CD4-positive, alpha-beta T cell (primary cell): ENCODE measurements around the gene ZMYM5. TPM values are rescaled to one million over a fixed set of nuclear protein-coding genes. Genes with fewer than 3 reads are reported as not detected.
"Not testable (repeated sequence)": the region's sequence is repeated elsewhere in the genome, so short reads cannot be mapped to it uniquely, and the experiment has no call there.

ENCODE experiments used
- ATAC-seq: fragments of 200-7000 bp; cut with Tn5 transposase; one replicate; pipeline ENCODE4 v1.10.0; 2022; ENCODE audit warnings: mild to moderate bottlenecking; ENCODE audit not compliant: poor library complexity
- CTCF ChIA-PET: fragments of 350-600 bp; sonication (Branson Sonifier 250); formaldehyde crosslinking; loops from one replicate; lab custom pipeline; 2021; ENCODE audit warnings: antibody characterized with exemption, inconsistent platforms; lab: Charles Lee
- POLR2A ChIA-PET: fragments of 350-600 bp; sonication (Branson Sonifier 250); formaldehyde crosslinking; loops from one replicate; lab custom pipeline; 2021; ENCODE audit warnings: antibody characterized with exemption, inconsistent platforms; lab: Charles Lee
- DNase-seq, 14 experiments: peaks; one replicate each; pipeline ENCODE4 v3.0.0-alpha.2; 2013 to 2020; ENCODE audit warnings: mixed read lengths in 2 of 14
- H3K27ac ChIP-seq, 2 donors: one replicate each; pipeline versions ENCODE4 v1.5.1 to v1.7.0; 2013; ENCODE audit warnings: low read length in 2 of 2, low read depth in 1 of 2, mild to moderate bottlenecking in 1 of 2
- H3K27me3 ChIP-seq, 2 experiments: 1 replicate in 1 of 2; 2 replicates in 1 of 2; pipeline versions ENCODE4 v1.6.1 to v1.7.0; 2013; ENCODE audit warnings: low read length in 2 of 2, control low read depth in 1 of 2, mild to moderate bottlenecking in 1 of 2, moderate library complexity in 1 of 2; ENCODE audit not compliant: insufficient read depth in 2 of 2, control insufficient read depth in 1 of 2
- H3K36me3 ChIP-seq: one replicate; pipeline ENCODE4 v1.6.1; 2013; ENCODE audit warnings: low read length, control low read depth; ENCODE audit not compliant: insufficient read depth
- H3K4me1 ChIP-seq: one replicate; pipeline ENCODE4 v1.6.1; 2013; ENCODE audit warnings: low read length, control low read depth; ENCODE audit not compliant: insufficient read depth
- H3K4me3 ChIP-seq: one replicate; pipeline ENCODE4 v1.5.1; 2013; ENCODE audit warnings: mild to moderate bottlenecking, low read length, moderate library complexity
- H3K9me3 ChIP-seq, 2 experiments: 1 replicate in 1 of 2; 2 replicates in 1 of 2; pipeline versions ENCODE4 v1.6.1 to v1.7.0; 2013; ENCODE audit warnings: low read length in 2 of 2, mild to moderate bottlenecking in 2 of 2, control low read depth in 1 of 2, moderate library complexity in 1 of 2; ENCODE audit not compliant: control insufficient read depth in 1 of 2, insufficient read depth in 1 of 2
- H3K27ac Mint-ChIP-seq: one replicate; pipeline ENCODE4 v1.8.0; 2020; ENCODE audit warnings: mixed read lengths
- H3K27me3 Mint-ChIP-seq: one replicate; pipeline ENCODE4 v1.8.0; 2021; ENCODE audit warnings: mixed read lengths
- H3K36me3 Mint-ChIP-seq: one replicate; pipeline ENCODE4 v1.8.0; 2021; ENCODE audit warnings: low read depth, mixed read lengths
- H3K4me1 Mint-ChIP-seq: one replicate; pipeline ENCODE4 v1.8.0; 2021; ENCODE audit warnings: low read depth, mixed read lengths
- H3K4me3 Mint-ChIP-seq: one replicate; pipeline ENCODE4 v1.8.0; 2020; ENCODE audit warnings: mild to moderate bottlenecking, mixed read lengths
- H3K9me3 Mint-ChIP-seq: one replicate; pipeline ENCODE4 v1.8.0; 2020; ENCODE audit warnings: mixed read lengths
- CTCF ChIP-seq: fragments of 200-600 bp; IDR thresholded peaks from one replicate; pipeline ENCODE4 v1.8.0; 2022; ENCODE audit warnings: antibody characterized with exemption, mild to moderate bottlenecking
- intact Hi-C, 2 experiments: fragments of 100-400 bp; cut with DNase I in 1 of 2; cut with micrococcal nuclease in 1 of 2; formaldehyde crosslinking; loops; one replicate each; pipeline versions ENCODE4 v1.15.1 to v1.9.0; 2023 to 2025; cut with DNase I, micrococcal nuclease
- total RNA-seq, 174 experiments: library from RNA in 2 of 174; stranded (reverse) in 2 of 174; gene quantifications; one replicate each; pipeline ENCODE4 v1.2.3 and lab custom pipeline; 2021 to 2026

The ZMYM5 gene
- total RNA-seq, 2 experiments from 2014 or later: 29.2 to 32.1 TPM

GRCh38 chr13:19908350-19908986 lies 45.0 kb upstream of the ZMYM5 start:
- Mint-ChIP-seq H3K4me1 (no peaks in the 10 kb centered on the region), H3K27me3 (no peaks in the 10 kb centered on the region), H3K4me3 (no peak overlapping the region), H3K36me3 (no peaks in the 10 kb centered on the region), H3K9me3 (no peaks in the 10 kb centered on the region), H3K27ac (no peak overlapping the region)
- no peak for DNase-seq
- TF ChIP-seq CTCF: no peak
- ChIA-PET POLR2A (no interaction called here), CTCF (no interaction called here)
- no peaks in the 10 kb centered on the region for H3K27me3 ChIP-seq
- intact Hi-C loops: no loop called here
- H3K9me3 ChIP-seq: no peaks in the 10 kb centered on the region
- ATAC-seq: no peak
- H3K36me3 ChIP-seq: no peaks in the 10 kb centered on the region
- no peak overlapping the region for H3K4me3 ChIP-seq
- no peak overlapping the region for H3K27ac ChIP-seq
- no peaks in the 10 kb centered on the region for H3K4me1 ChIP-seq

GRCh38 chr13:19905487-19906195 lies 42.2 kb upstream of the ZMYM5 start:
- H3K9me3 ChIP-seq, DNase-seq, ATAC-seq, intact Hi-C loops, H3K27ac ChIP-seq, H3K36me3 ChIP-seq, H3K4me1 ChIP-seq, H3K4me1 Mint-ChIP-seq, H3K9me3 Mint-ChIP-seq, H3K4me3 ChIP-seq, H3K27ac Mint-ChIP-seq, POLR2A ChIA-PET, CTCF ChIA-PET, H3K36me3 Mint-ChIP-seq, H3K27me3 ChIP-seq, H3K4me3 Mint-ChIP-seq, H3K27me3 Mint-ChIP-seq: not testable (repeated sequence)

GRCh38 chr13:19890030-19890429 lies 26.6 kb upstream of the ZMYM5 start:
- Histone ChIP-seq H3K27ac (no peak overlapping the region), H3K27me3 (no peaks in the 10 kb centered on the region), H3K9me3 (peaks cover 0 to under 1% of the 10 kb centered on the region in 2 experiments), H3K36me3 (no peaks in the 10 kb centered on the region), H3K4me1 (no peaks in the 10 kb centered on the region), H3K4me3 (no peak overlapping the region)
- no peaks in the 10 kb centered on the region for H3K27me3 Mint-ChIP-seq
- H3K4me1 Mint-ChIP-seq: no peaks in the 10 kb centered on the region
- ChIA-PET CTCF (no interaction called here), POLR2A (no interaction called here)
- H3K9me3 Mint-ChIP-seq: no peaks in the 10 kb centered on the region
- no peak for DNase-seq
- no peak overlapping the region for H3K27ac Mint-ChIP-seq
- no peak for ATAC-seq
- H3K4me3 Mint-ChIP-seq: no peak overlapping the region
- intact Hi-C loops: no loop called here
- H3K36me3 Mint-ChIP-seq: no peaks in the 10 kb centered on the region
- no peak for TF ChIP-seq CTCF
